RWPE2 (cell line): ENCODE results near the gene USP34.

ENCODE experiments used
- ATAC-seq: fragments of 200-7000 bp; cut with Tn5 transposase; 3 replicates; pipeline ENCODE4 v1.9.1; 2021; ENCODE audit warnings: low read depth
- DNase-seq: peaks from one replicate; pipeline ENCODE4 v3.0.0-alpha.2; 2020; ENCODE audit warnings: low spot score
- H3K27ac ChIP-seq: fragments of 450-650 bp; 2 replicates; pipeline ENCODE4 v1.5.1; 2017; ENCODE audit warnings: mild to moderate bottlenecking; ENCODE audit not compliant: poor library complexity, severe bottlenecking
- H3K27me3 ChIP-seq: fragments of 250-450 bp; sonication (Bioruptor Pico); 2 replicates; pipeline ENCODE4 v1.5.1; 2021; ENCODE audit warnings: mild to moderate bottlenecking, moderate library complexity; ENCODE audit not compliant: insufficient read depth, poor library complexity, severe bottlenecking
- H3K36me3 ChIP-seq: fragments of 250-450 bp; sonication (Bioruptor Pico); 2 replicates; pipeline ENCODE4 v1.5.1; 2020; ENCODE audit warnings: low read depth, mild to moderate bottlenecking, moderate library complexity
- H3K4me1 ChIP-seq: fragments of 250-450 bp; sonication (Bioruptor Pico); 2 replicates; pipeline ENCODE4 v1.5.1; 2021; ENCODE audit warnings: mild to moderate bottlenecking, moderate library complexity; ENCODE audit not compliant: insufficient read depth, poor library complexity, severe bottlenecking
- H3K4me3 ChIP-seq: fragments of 250-450 bp; sonication (Bioruptor Pico); 2 replicates; pipeline ENCODE4 v1.5.1; 2021; ENCODE audit warnings: mild to moderate bottlenecking, moderate library complexity; ENCODE audit not compliant: severe bottlenecking
- H3K9me3 ChIP-seq: fragments of 250-450 bp; sonication (Bioruptor Pico); 2 replicates; pipeline ENCODE4 v1.5.1; 2021; ENCODE audit warnings: mild to moderate bottlenecking, moderate library complexity; ENCODE audit not compliant: severe bottlenecking
- TF ChIP-seq, protein P1 (sequence below): fragments of 450-650 bp; IDR thresholded peaks from one replicate; pipeline ENCODE4 v1.5.1; 2017; ENCODE audit warnings: mild to moderate bottlenecking, moderate library complexity; ENCODE audit not compliant: poor library complexity, severe bottlenecking

Gene USP34

DNA sequence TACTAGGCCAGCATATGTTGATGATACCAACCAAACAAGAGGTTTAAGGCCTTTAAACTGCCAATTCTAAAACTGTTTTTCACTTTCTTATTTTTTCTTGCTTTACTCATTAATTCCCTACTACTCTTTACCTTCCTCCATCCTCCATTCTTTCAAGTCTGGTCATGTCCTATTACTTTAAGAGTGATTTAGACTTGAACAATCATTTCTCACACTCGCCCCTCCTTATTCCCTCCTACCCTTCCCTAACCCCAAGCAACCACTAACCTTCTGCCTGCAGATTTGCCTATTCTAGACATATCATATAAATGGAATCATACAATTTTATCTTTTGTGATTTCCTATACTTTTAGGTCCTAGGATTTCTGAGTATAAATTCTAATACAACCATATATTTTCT is 127.7 kb downstream of the USP34 start:
- Histone ChIP-seq H3K27me3 (no peaks in the 10 kb centered on the region), H3K36me3 (peaks cover 78% of the 10 kb centered on the region), H3K4me3 (no peak overlapping the region), H3K9me3 (no peaks in the 10 kb centered on the region), H3K4me1 (peaks cover 16% of the 10 kb centered on the region), H3K27ac (no peak overlapping the region)
- TF ChIP-seq, protein P1, sequence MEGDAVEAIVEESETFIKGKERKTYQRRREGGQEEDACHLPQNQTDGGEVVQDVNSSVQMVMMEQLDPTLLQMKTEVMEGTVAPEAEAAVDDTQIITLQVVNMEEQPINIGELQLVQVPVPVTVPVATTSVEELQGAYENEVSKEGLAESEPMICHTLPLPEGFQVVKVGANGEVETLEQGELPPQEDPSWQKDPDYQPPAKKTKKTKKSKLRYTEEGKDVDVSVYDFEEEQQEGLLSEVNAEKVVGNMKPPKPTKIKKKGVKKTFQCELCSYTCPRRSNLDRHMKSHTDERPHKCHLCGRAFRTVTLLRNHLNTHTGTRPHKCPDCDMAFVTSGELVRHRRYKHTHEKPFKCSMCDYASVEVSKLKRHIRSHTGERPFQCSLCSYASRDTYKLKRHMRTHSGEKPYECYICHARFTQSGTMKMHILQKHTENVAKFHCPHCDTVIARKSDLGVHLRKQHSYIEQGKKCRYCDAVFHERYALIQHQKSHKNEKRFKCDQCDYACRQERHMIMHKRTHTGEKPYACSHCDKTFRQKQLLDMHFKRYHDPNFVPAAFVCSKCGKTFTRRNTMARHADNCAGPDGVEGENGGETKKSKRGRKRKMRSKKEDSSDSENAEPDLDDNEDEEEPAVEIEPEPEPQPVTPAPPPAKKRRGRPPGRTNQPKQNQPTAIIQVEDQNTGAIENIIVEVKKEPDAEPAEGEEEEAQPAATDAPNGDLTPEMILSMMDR, result no peak
- ATAC-seq (no peak), DNase-seq (no peak)

DNA sequence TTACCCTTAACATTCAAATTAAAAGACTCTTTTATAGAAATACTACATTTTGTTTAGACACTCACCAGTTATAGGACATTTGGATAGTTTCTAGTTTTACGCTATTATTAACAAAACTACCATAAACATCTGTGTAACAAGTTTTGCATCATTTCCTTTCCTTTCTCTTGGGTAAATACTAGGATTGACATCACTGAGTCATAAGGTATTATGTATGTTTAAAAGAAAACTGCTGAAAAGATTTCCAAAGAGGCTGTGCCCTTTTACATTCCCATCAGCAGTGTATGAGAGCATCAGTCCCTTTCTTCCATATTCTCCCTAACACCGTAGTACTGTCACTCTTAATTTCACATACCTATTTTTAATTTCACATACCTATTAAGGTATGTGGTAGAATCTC is 130.6 kb downstream of the USP34 start:
- TF ChIP-seq, protein P1, result no peak
- Histone ChIP-seq H3K36me3 (peaks cover 70% of the 10 kb centered on the region), H3K27ac (peak overlapping the region; percentile 20), H3K27me3 (no peaks in the 10 kb centered on the region), H3K4me3 (no peak overlapping the region), H3K4me1 (peaks cover 16% of the 10 kb centered on the region), H3K9me3 (no peaks in the 10 kb centered on the region)
- ATAC-seq (peak; percentile 91), DNase-seq (no peak)

DNA sequence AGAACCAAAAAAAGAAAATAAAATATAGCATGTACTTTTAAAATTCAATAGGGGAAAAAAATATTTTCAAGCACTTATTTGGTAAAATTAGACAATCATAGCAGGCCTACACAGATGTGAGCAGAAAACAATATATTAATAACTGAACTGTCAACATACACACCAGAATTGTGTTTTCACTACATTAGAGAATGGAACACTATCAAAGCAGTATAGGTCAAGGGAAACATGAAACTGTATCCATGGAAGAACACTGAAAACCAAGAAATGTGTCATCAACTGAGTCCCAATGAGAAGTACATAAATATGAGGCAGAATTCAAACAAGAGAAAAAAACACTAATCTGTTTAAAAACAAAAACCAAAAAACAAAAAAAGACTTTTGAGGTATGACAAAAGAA is 132.4 kb downstream of the USP34 start:
- peaks cover 72% of the 10 kb centered on the region for H3K36me3 ChIP-seq
- ATAC-seq, result no peak

DNA sequence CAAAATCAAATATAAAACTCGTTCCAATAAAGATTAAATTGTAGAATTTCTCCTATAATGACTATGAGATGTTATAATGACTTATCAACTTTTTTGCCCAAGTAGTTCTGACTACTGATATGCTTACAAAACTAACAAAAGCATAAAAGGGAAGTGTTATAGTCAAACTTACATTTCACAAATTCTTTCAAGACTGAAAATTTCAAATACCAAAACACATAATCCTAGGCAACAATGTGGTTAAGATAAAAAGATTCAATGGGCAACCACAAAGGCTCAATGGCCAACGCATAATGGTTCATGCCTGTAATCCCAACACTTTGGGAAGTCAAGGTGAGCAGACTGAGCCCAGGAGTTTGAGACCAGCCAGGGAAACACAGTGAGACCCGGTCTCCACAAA is 135.7 kb downstream of the USP34 start:
- Histone ChIP-seq H3K27me3 (no peaks in the 10 kb centered on the region), H3K4me3 (no peak overlapping the region), H3K27ac (no peak overlapping the region), H3K4me1 (peaks cover 6% of the 10 kb centered on the region), H3K36me3 (peaks cover 75% of the 10 kb centered on the region), H3K9me3 (no peaks in the 10 kb centered on the region)
- TF ChIP-seq, protein P1, result no peak
- ATAC-seq, result no peak
- DNase-seq, result no peak

More for the DNA sequence above, 132.4 kb downstream of the USP34 start:
- no peak for DNase-seq
- Histone ChIP-seq H3K9me3 (no peaks in the 10 kb centered on the region), H3K27me3 (no peaks in the 10 kb centered on the region), H3K27ac (no peak overlapping the region), H3K4me3 (no peak overlapping the region), H3K4me1 (peaks cover 16% of the 10 kb centered on the region)
- TF ChIP-seq, protein P1, result no peak

DNA sequence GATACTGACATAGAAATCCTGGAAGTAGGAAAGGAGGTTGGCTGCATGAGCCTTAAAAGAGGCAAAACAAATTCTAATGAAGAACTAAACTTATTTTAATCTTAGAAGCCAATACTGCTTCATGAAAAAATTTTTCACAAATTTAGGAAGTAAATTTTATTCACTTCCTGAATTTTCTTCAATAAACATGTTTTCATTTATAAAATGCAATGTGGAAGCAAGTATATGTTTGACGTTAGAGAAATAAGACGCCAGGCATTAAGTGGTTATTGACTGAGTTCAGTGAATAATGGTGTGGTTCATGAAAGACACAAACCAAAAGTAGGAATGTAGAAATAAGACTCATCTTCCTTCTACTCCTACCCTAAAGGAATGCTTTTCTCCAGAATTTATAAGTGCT is 136.4 kb downstream of the USP34 start:
- H3K9me3 ChIP-seq, result no peaks in the 10 kb centered on the region
- H3K36me3 ChIP-seq, result peaks cover 74% of the 10 kb centered on the region
- ATAC-seq (no peak), DNase-seq (no peak)
- TF ChIP-seq, protein P1, result no peak
- H3K4me1 ChIP-seq, result no peaks in the 10 kb centered on the region
- H3K4me3 ChIP-seq, result no peak overlapping the region
- no peaks in the 10 kb centered on the region for H3K27me3 ChIP-seq
- no peak overlapping the region for H3K27ac ChIP-seq
